Left lung (tissue), 10 donors: Measurements from ENCODE around the gene TBX10. TPM values are rescaled to one million over a fixed set of nuclear protein-coding genes. Genes with fewer than 3 reads are reported as not detected.

ENCODE experiments used
- ATAC-seq: fragments of 200-7000 bp; cut with Tn5 transposase; one replicate; pipeline ENCODE4 v1.9.1; 2020; ENCODE audit warnings: moderate library complexity
- DNase-seq, 4 donors: peaks; one replicate each; pipeline ENCODE4 v3.0.0-alpha.2; 2013 to 2020
- H3K27ac ChIP-seq, 2 donors: fragments of 200-600 bp; sonication (generic) in 1 of 2; one replicate each; pipeline versions ENCODE4 v1.5.0 to v1.8.0; 2020 to 2021
- H3K27me3 ChIP-seq, 2 donors: fragments of 200-600 bp; sonication (generic) in 1 of 2; one replicate each; pipeline versions ENCODE4 v1.5.0 to v1.8.0; 2020 to 2021
- H3K36me3 ChIP-seq, 2 donors: fragments of 200-600 bp; sonication (generic) in 1 of 2; one replicate each; pipeline versions ENCODE4 v1.5.0 to v1.8.0; 2020 to 2021
- H3K4me1 ChIP-seq, 2 donors: fragments of 200-600 bp; one replicate each; pipeline ENCODE4 v1.8.0; 2021
- H3K4me3 ChIP-seq, 2 donors: fragments of 200-600 bp; sonication (generic) in 1 of 2; one replicate each; pipeline versions ENCODE4 v1.5.0 to v1.8.0; 2020 to 2021; ENCODE audit warnings: mild to moderate bottlenecking in 1 of 2
- H3K9me3 ChIP-seq, 2 donors: fragments of 200-600 bp; sonication (generic) in 1 of 2; one replicate each; pipeline versions ENCODE4 v1.5.0 to v1.8.0; 2020 to 2021
- CTCF ChIP-seq, 2 donors: fragments of 200-600 bp; sonication (generic) in 1 of 2; IDR thresholded peaks; one replicate each; pipeline versions ENCODE4 v1.5.0 to v1.8.0; 2021; ENCODE audit warnings: antibody characterized with exemption in 2 of 2
- intact Hi-C, 2 donors: fragments of 100-400 bp; cut with DNase I; formaldehyde crosslinking; loops; one replicate each; pipeline versions ENCODE4 v1.11.2 to v1.14.2; 2022
- polyA plus RNA-seq, 6 donors: library from polyadenylated mRNA; unstranded; fragments of 120-200 nt; gene quantifications; one replicate each; pipeline ENCODE4 v1.2.1, GENCODE V29; 2013; ENCODE audit not compliant: insufficient read length in 6 of 6
- total RNA-seq, 2 donors: library from RNA; stranded (reverse); fragmentation: NEBNext Ultra II Directional; extraction: Animal tissue kit (Norgen Biotek cat#: 25700); gene quantifications; one replicate each; pipeline ENCODE4 v1.2.1, GENCODE V29; 2021
- donor health status: DM: no; HTN: yes; CAD: no.
- donor health status: DM: no; HTN: no; CAD: no.

TBX10 gene
- total and polyA plus RNA-seq, 8 donors, result 0.18 TPM; not detected in 7

- H3K9me3 ChIP-seq, result no peaks in the 10 kb centered on the region
- H3K4me3 ChIP-seq, result peak overlapping the region; percentile 56 to 57
- DNase-seq (peak in 1 of 4 donors; percentile 80), ATAC-seq (no peak)
- peak overlapping the region; percentile 78 to 89 for H3K27ac ChIP-seq
- TF ChIP-seq CTCF (IDR thresholded peaks at IDR 0.05), result no peak
- intact Hi-C loops, result no loop called here
- H3K4me1 ChIP-seq, result peaks cover 0 to 20% of the 10 kb centered on the region in 2 donors
- H3K27me3 ChIP-seq, result peaks cover 0 to 9% of the 10 kb centered on the region in 2 donors
- H3K36me3 ChIP-seq, result no peaks in the 10 kb centered on the region
Observed at GRCh38 chr11:67630943-67631331, 8.6 kb downstream of the TBX10 start.

- Histone ChIP-seq H3K27ac (peak overlapping the region; percentile 78 to 89), H3K36me3 (no peaks in the 10 kb centered on the region), H3K9me3 (no peaks in the 10 kb centered on the region), H3K4me3 (peak overlapping the region; percentile 56 to 57), H3K4me1 (peaks cover 0 to 20% of the 10 kb centered on the region in 2 donors), H3K27me3 (peaks cover 0 to 9% of the 10 kb centered on the region in 2 donors)
- intact Hi-C loops, result no loop called here
- peak; percentile 62 to 64 for TF ChIP-seq CTCF (IDR thresholded peaks at IDR 0.05)
- ATAC-seq (peak; percentile 91), DNase-seq (peak; percentile 96 to 100 (median 99))
Observed at GRCh38 chr11:67630228-67630942, 9.2 kb downstream of the TBX10 start.

GRCh38 chr11:67629386-67630227 lies 10.0 kb downstream of the TBX10 start, which contains the start of gene NUDT8:
NUDT8 (minus strand) TSS chr11:67629937; CDS start chr11:67629911, 26 bp downstream.
- DNase-seq, result peak; percentile 51 to 97 (median 84)
- H3K27me3 ChIP-seq, result peaks cover 0 to 6% of the 10 kb centered on the region in 2 donors
- H3K27ac ChIP-seq, result peak within 1 kb of the TSS; percentile 83 to 89
- H3K4me3 ChIP-seq, result peak within 1 kb of the TSS; percentile 56 to 57
- ATAC-seq, result peak; percentile 72
- peak; percentile 86 to 92 for TF ChIP-seq CTCF (IDR thresholded peaks at IDR 0.05)
- H3K4me1 ChIP-seq, result peaks cover 0 to 20% of the 10 kb centered on the region in 2 donors
- intact Hi-C loops, result no loop called here
- H3K9me3 ChIP-seq, result no peaks in the 10 kb centered on the region
- no peaks in the 10 kb centered on the region for H3K36me3 ChIP-seq

GRCh38 chr11:67628710-67629385 lies 10.7 kb downstream of the TBX10 start:
- ATAC-seq, result no peak
- Histone ChIP-seq H3K4me1 (peaks cover 0 to 20% of the 10 kb centered on the region in 2 donors), H3K27ac (peak overlapping the region in 1 of 2 donors; percentile 89), H3K9me3 (no peaks in the 10 kb centered on the region), H3K36me3 (no peaks in the 10 kb centered on the region), H3K4me3 (peak overlapping the region; percentile 49 to 56), H3K27me3 (no peaks in the 10 kb centered on the region)
- TF ChIP-seq CTCF (IDR thresholded peaks at IDR 0.05), result no peak
- intact Hi-C loops, result no loop called here
- DNase-seq, result peak in 1 of 4 donors; percentile 71
